HG02885 (cell line): ENCODE data around the gene VWA7.

Experiments
- ATAC-seq: cut with Tn5 transposase; IDR thresholded peaks from one replicate; pipeline ENCODE4 v1.9.1; 2021; ENCODE audit warnings: mild to moderate bottlenecking; ENCODE audit not compliant: unreplicated experiment, poor library complexity

The VWA7 gene

GRCh38 chr6:31734247-31734820, 42.8 kb downstream of the VWA7 start:
- no peak for ATAC-seq

GRCh38 chr6:31733734-31734133, 43.4 kb downstream of the VWA7 start:
- no peak for ATAC-seq

GRCh38 chr6:31732029-31732428, 45.1 kb downstream of the VWA7 start:
- ATAC-seq = no peak

- no peak for ATAC-seq
Observed at GRCh38 chr6:31730631-31731086, 46.5 kb downstream of the VWA7 start.

GRCh38 chr6:31729979-31730630, 47.0 kb downstream of the VWA7 start:
- ATAC-seq = peak; percentile 47

- ATAC-seq = peak; percentile 45
Observed at GRCh38 chr6:31729515-31729978, 47.6 kb downstream of the VWA7 start.

GRCh38 chr6:31728767-31729514, 48.2 kb downstream of the VWA7 start, which contains the start of gene DDAH2:
TSS of gene DDAH2 (minus strand) at chr6:31729299. CDS start at chr6:31729161, 138 bp downstream.
- peak; percentile 15 for ATAC-seq

- ATAC-seq = no peak
Observed at GRCh38 chr6:31727717-31728671, 49.1 kb downstream of the VWA7 start.

- ATAC-seq = peak; percentile 53
Observed at GRCh38 chr6:31727034-31727716, 50.0 kb downstream of the VWA7 start.

GRCh38 chr6:31725502-31726350, 51.4 kb downstream of the VWA7 start:
- ATAC-seq = no peak

GRCh38 chr6:31723980-31724691, 53.0 kb downstream of the VWA7 start:
- ATAC-seq = no peak

GRCh38 chr6:31723245-31723979, 53.7 kb downstream of the VWA7 start, which contains the start of gene MPIG6B:
TSS of gene MPIG6B (plus strand) at chr6:31723373. CDS start at chr6:31723384, 11 bp downstream.
- ATAC-seq = no peak

GRCh38 chr6:31722173-31722572, 55.0 kb downstream of the VWA7 start:
- ATAC-seq = no peak

- no peak for ATAC-seq
Observed at GRCh38 chr6:31721351-31722020, 55.6 kb downstream of the VWA7 start, which contains the start of gene LY6G6C. TSS of gene LY6G6C (minus strand) at chr6:31721746. CDS start at chr6:31721679, 67 bp downstream.

- ATAC-seq = no peak
Observed at GRCh38 chr6:31720196-31720770, 56.8 kb downstream of the VWA7 start.

- ATAC-seq = no peak
Observed at GRCh38 chr6:31719001-31719400, 58.1 kb downstream of the VWA7 start.
